Stomach (tissue), 9 donors: Measurements from ENCODE around the gene ZCCHC14. TPM values are rescaled to one million over a fixed set of nuclear protein-coding genes. Genes with fewer than 3 reads are reported as not detected.

Experiments
- DNase-seq, 2 donors: peaks; one replicate each; pipeline versions ENCODE4 v3.0.0 to v3.0.0-alpha.2; 2013 to 2019
- H3K27ac ChIP-seq, 5 donors: fragments of 200-600 bp in 4 of 5; sonication (generic) in 4 of 5; one replicate each; pipeline ENCODE4 v1.5.1; 2013 to 2019; ENCODE audit warnings: mild to moderate bottlenecking in 1 of 5, moderate library complexity in 1 of 5
- H3K27me3 ChIP-seq, 3 donors: fragments of 200-600 bp; sonication (generic); one replicate each; pipeline ENCODE4 v1.5.1; 2017 to 2019; ENCODE audit warnings: mixed run types in 1 of 3
- H3K36me3 ChIP-seq, 4 donors: fragments of 200-600 bp; sonication (generic); 1 replicate in 3 of 4; 2 replicates in 1 of 4; pipeline ENCODE4 v1.5.1; 2016 to 2019
- H3K4me1 ChIP-seq, 4 donors: fragments of 200-600 bp; sonication (generic); one replicate each; pipeline ENCODE4 v1.5.1; 2016 to 2019
- H3K4me3 ChIP-seq, 4 donors: fragments of 200-600 bp; sonication (generic) in 3 of 4; one replicate each; pipeline ENCODE4 v1.5.1; 2016 to 2019; ENCODE audit warnings: mild to moderate bottlenecking in 1 of 4
- H3K9me3 ChIP-seq, 4 donors: fragments of 200-600 bp; sonication (generic); one replicate each; pipeline ENCODE4 v1.5.1; 2016 to 2019
- CTCF ChIP-seq, 7 experiments: fragments of 450-650 bp in 4 of 7; fragments of 200-600 bp in 3 of 7; sonication (generic) in 3 of 7; IDR thresholded peaks; one replicate each; pipeline ENCODE4 v1.5.1; 2016 to 2019; ENCODE audit warnings: antibody characterized with exemption in 7 of 7, control low read depth in 2 of 7, mild to moderate bottlenecking in 1 of 7
- EP300 ChIP-seq: sonication (generic); formaldehyde crosslinking; IDR thresholded peaks from one replicate; pipeline ENCODE4 v1.6.1; 2017; ENCODE audit warnings: antibody characterized with exemption
- POLR2A ChIP-seq, 4 donors: fragments of 450-650 bp; IDR thresholded peaks; one replicate each; pipeline ENCODE4 v1.6.1; 2016; ENCODE audit warnings: antibody characterized with exemption in 4 of 4, control low read depth in 2 of 4, mild to moderate bottlenecking in 1 of 4, moderate library complexity in 1 of 4
- POLR2AphosphoS5 ChIP-seq, 3 donors: sonication (generic); formaldehyde crosslinking; IDR thresholded peaks; one replicate each; pipeline ENCODE4 v1.6.1; 2016; ENCODE audit warnings: antibody characterized with exemption in 3 of 3
- WGBS, 5 donors: extraction: QIAGEN DNeasy Blood & Tissue Kit in 3 of 5; methylation state at CpG; one replicate each; pipeline versions ENCODE4 v1.1.5 to v1.1.7; 2013 to 2018; 5-methylcytosine and 5-hydroxymethylcytosine counted together
- intact Hi-C: fragments of 100-400 bp; cut with DNase I; formaldehyde crosslinking; loops from one replicate; pipeline ENCODE4 v1.15.1; 2023; ENCODE audit warnings: low total_unique reads
- polyA plus RNA-seq, 3 donors: library from polyadenylated mRNA; stranded (reverse); fragments of 200-250 nt; gene quantifications; one replicate each; pipeline ENCODE4 v1.2.3, GENCODE V29; 2013
- total RNA-seq, 5 donors: library from RNA; depleted of rRNA; stranded (reverse); fragments of >200 nt; gene quantifications; one replicate each; pipeline versions ENCODE4 v1.1.0 to v1.2.3, GENCODE V29; 2014 to 2016
- donor health status: healthy with polysubstance abuse.
- donor health status: Bipolar disorder and iron deficiency.
- donor health status: healthy.

Gene ZCCHC14
- total and polyA plus RNA-seq, 8 donors, result 5.4 to 25.9 (median 16.7) TPM

- 69 to 83% (median 71%) methylated on average over 5 of the region's 5 CpGs for WGBS, 5 donors
- intact Hi-C loops, result no loop called here
These were observed 41.3 kb upstream of the ZCCHC14 start for GRCh38 chr16:87534030-87534653.

GRCh38 chr16:87533061-87533460, 40.2 kb upstream of the ZCCHC14 start:
- Histone ChIP-seq H3K27me3 (no peaks in the 10 kb centered on the region), H3K36me3 (no peaks in the 10 kb centered on the region), H3K4me3 (no peak overlapping the region), H3K9me3 (peaks cover 9 to 29% (median 24%) of the 10 kb centered on the region in 4 donors), H3K27ac (no peak overlapping the region), H3K4me1 (peaks cover 0 to 8% (median 0%) of the 10 kb centered on the region in 4 donors)
- no peak for DNase-seq
- 0 to 90% (median 40%) methylated on average over 1 of the region's 1 CpG for WGBS, 5 donors
- TF ChIP-seq EP300 (no peak), CTCF (IDR thresholded peaks at IDR 0.05) (no peak), POLR2A (IDR thresholded peaks at IDR 0.05) (no peak), POLR2AphosphoS5 (IDR thresholded peaks at IDR 0.05) (no peak)
- intact Hi-C loops, result no loop called here

More at GRCh38 chr16:87534030-87534653, 41.3 kb upstream of the ZCCHC14 start:
- H3K4me3 ChIP-seq, result no peak overlapping the region
- H3K4me1 ChIP-seq, result peaks cover 0 to 8% (median 0%) of the 10 kb centered on the region in 4 donors
- H3K27ac ChIP-seq, result no peak overlapping the region
- no peaks in the 10 kb centered on the region for H3K36me3 ChIP-seq
- DNase-seq, result no peak
- TF ChIP-seq CTCF (IDR thresholded peaks at IDR 0.05), result no peak
- TF ChIP-seq POLR2A (IDR thresholded peaks at IDR 0.05), result no peak
- TF ChIP-seq POLR2AphosphoS5 (IDR thresholded peaks at IDR 0.05), result no peak
- TF ChIP-seq EP300, result no peak
- peaks cover 9 to 28% (median 24%) of the 10 kb centered on the region in 4 donors for H3K9me3 ChIP-seq
- H3K27me3 ChIP-seq, result peaks cover 0 to 5% (median 0%) of the 10 kb centered on the region in 3 donors

- H3K36me3 ChIP-seq, result no peaks in the 10 kb centered on the region
- no peak for TF ChIP-seq EP300
- no peak for TF ChIP-seq POLR2AphosphoS5 (IDR thresholded peaks at IDR 0.05)
- TF ChIP-seq CTCF (IDR thresholded peaks at IDR 0.05), result no peak
- no peak for TF ChIP-seq POLR2A (IDR thresholded peaks at IDR 0.05)
- WGBS, 5 donors, result 48 to 100% (median 68%) methylated on average over 1 to 3 of the region's 3 CpGs
These were observed 38.6 kb upstream of the ZCCHC14 start for GRCh38 chr16:87531418-87531817.

GRCh38 chr16:87528690-87529579, 36.1 kb upstream of the ZCCHC14 start:
- no peak overlapping the region for H3K4me3 ChIP-seq
- H3K27ac ChIP-seq, result no peak overlapping the region
- no peaks in the 10 kb centered on the region for H3K4me1 ChIP-seq
- H3K9me3 ChIP-seq, result peaks cover 9 to 29% (median 24%) of the 10 kb centered on the region in 4 donors
- intact Hi-C loops, result no loop called here
- no peaks in the 10 kb centered on the region for H3K36me3 ChIP-seq
- H3K27me3 ChIP-seq, result no peaks in the 10 kb centered on the region
- no peak for DNase-seq
- TF ChIP-seq POLR2A (IDR thresholded peaks at IDR 0.05) (no peak), POLR2AphosphoS5 (IDR thresholded peaks at IDR 0.05) (no peak), CTCF (IDR thresholded peaks at IDR 0.05) (no peak), EP300 (no peak)
- 72 to 80% (median 77%) methylated on average over 10 of the region's 10 CpGs for WGBS, 5 donors

More at GRCh38 chr16:87531418-87531817, 38.6 kb upstream of the ZCCHC14 start:
- no peak overlapping the region for H3K27ac ChIP-seq
- DNase-seq, result no peak
- H3K27me3 ChIP-seq, result no peaks in the 10 kb centered on the region
- peaks cover 0 to 8% (median 0%) of the 10 kb centered on the region in 4 donors for H3K4me1 ChIP-seq
- intact Hi-C loops, result no loop called here
- H3K4me3 ChIP-seq, result no peak overlapping the region
- peaks cover 9 to 29% (median 24%) of the 10 kb centered on the region in 4 donors for H3K9me3 ChIP-seq
